Measurements from ENCODE around the gene TMIGD1. TPM values are rescaled to one million over a fixed set of nuclear protein-coding genes. Genes with fewer than 3 reads are reported as not detected.
"Not testable (repeated sequence)": the region's sequence is repeated elsewhere in the genome, so short reads cannot be mapped to it uniquely, and the experiment has no call there.

Gene TMIGD1
- polyA plus RNA-seq, 1 donor from 2014 or later, result not detected

DNA sequence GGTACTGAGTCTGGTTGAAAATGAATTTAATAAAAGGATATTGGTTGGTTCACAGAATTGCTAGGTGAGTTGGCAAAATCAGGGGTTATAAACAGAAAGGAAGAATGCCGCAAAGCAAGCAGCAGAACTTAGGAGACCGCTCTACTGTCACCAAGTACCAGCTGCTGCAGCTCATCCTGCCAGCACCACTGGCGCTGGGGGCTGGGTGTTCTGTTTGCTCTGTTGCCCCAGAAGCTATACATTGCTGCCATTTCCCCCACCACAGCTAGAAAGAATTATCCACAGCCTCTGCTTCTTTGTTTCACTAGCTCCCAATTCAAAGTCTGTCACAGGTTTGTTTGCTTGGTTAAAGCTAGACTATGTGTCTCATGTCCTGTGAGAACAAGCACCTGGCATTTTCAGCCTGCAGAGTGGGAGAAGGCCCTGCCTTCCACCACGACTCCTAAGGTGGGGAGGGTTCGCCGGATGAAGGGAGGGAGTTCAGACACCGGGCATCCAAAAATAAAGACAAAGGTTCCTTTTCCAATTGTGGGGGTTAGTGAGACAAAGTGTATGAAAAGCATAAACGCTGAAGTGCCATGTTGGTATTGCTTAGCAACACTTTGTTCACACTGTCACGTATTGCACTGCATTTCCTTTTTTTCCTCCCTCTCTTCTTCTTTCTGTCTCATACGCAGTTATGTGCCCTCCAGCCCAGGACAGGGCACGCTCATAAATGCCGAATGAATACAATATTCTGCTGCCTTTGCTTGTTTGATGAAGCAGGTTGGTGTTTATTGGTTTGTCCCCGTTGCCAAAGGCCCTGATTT, 35.3 kb upstream of the TMIGD1 start:
- Mint-ChIP-seq H3K4me3 (no peak overlapping the region), H3K27me3 (peaks cover 18% of the 10 kb centered on the region), H3K36me3 (peaks cover 1% of the 10 kb centered on the region), H3K4me1 (peaks cover 2 to 6% (median 4%) of the 10 kb centered on the region in 3 donors), H3K27ac (no peak overlapping the region), H3K9me3 (no peaks in the 10 kb centered on the region)

DNA sequence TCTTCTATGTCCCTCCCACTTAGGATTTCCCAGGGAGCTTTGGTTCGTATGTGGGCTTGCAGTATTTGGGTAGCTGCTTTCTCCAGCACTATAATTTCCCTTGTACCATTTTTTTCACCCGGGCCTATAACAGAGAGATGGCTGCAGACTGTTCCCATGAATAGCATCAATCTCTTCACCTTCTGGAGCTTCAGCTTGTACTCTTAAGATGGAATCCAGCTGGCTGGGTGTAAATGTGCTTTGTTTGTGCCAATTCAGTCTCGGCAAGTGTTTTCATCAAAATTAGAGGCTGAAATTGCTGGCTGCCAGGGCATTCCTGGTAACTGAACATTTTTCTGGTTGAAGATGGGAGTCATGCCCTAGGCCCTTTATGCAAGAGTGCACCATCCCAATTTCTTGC, 32.7 kb upstream of the TMIGD1 start:
- H3K4me3 Mint-ChIP-seq, result no peak overlapping the region
- H3K36me3 Mint-ChIP-seq, result peaks cover 1% of the 10 kb centered on the region
- H3K27ac Mint-ChIP-seq, result no peak overlapping the region
- H3K4me1 Mint-ChIP-seq, result peaks cover 11 to 13% (median 12%) of the 10 kb centered on the region in 3 donors
- H3K27me3 Mint-ChIP-seq, result peaks cover 12% of the 10 kb centered on the region
- no peaks in the 10 kb centered on the region for H3K9me3 Mint-ChIP-seq

DNA sequence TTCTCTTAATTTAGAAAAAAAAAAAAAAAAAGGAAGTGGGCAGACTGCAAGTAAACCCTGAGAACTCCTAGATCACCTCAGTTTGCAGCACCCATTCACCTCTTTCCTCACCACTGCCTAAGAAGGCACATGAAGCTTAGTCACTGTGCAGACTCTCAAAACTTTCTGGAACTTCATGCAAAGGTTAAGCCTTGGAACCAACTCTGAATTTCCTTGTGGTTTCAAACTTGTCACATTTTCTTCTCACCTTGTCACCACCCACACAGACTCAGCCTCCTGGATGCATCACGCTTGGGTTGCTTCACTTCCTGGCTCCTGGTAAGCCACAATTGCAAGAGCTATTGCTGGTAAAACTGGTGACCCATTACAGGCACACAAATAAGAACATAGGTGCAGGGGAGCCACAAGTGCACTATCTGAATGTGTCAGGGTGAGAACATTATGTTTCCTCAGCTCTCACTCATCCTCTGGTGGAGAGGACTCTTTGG, 29.9 kb upstream of the TMIGD1 start:
- peaks cover 8% of the 10 kb centered on the region for H3K27me3 Mint-ChIP-seq
- peaks cover 11 to 13% (median 12%) of the 10 kb centered on the region in 3 donors for H3K4me1 Mint-ChIP-seq
- H3K4me3 Mint-ChIP-seq, result peak overlapping the region in 3 of 4 donors; percentile 6 to 87 (median 86)
- peak overlapping the region in 1 of 3 donors; percentile 5 for H3K27ac Mint-ChIP-seq
- peaks cover 0 to 3% (median 0%) of the 10 kb centered on the region in 3 donors for H3K9me3 Mint-ChIP-seq
- H3K36me3 Mint-ChIP-seq, result peaks cover 2% of the 10 kb centered on the region

DNA sequence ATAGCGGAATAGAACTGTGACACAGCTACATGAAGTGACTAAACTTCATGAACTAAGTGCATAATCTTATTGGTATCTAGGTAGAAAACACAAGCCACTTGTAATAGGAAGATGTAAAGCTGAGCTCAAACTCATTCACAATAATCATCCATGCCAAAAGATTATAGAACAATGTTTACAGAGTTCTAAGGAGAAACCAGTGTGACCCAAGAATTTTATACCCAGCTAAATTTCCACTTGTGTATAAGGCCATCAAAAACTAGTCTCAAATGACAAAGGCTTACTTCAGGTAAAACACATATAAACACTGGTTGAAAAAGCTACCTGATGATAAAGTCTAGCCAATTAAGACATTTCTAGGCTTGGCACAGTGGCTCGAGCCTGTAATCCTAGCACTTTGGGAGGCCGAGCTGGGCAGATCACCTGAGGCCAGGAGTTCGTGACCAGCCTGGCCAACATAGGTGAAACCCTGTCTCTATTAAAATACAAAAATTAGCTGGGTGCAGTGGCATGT, 28.0 kb upstream of the TMIGD1 start:
- Mint-ChIP-seq H3K36me3 (peaks cover 2% of the 10 kb centered on the region), H3K27ac (no peak overlapping the region), H3K4me3 (no peak overlapping the region)

GRCh38 chr17:30360086-30360808, 26.4 kb upstream of the TMIGD1 start:
- no peak overlapping the region for H3K27ac Mint-ChIP-seq
- H3K9me3 Mint-ChIP-seq, result peaks cover 0 to 3% (median 0%) of the 10 kb centered on the region in 3 donors
- peaks cover 4% of the 10 kb centered on the region for H3K27me3 Mint-ChIP-seq
- peaks cover 9 to 11% (median 11%) of the 10 kb centered on the region in 3 donors for H3K4me1 Mint-ChIP-seq
- H3K36me3 Mint-ChIP-seq, result peaks cover 2% of the 10 kb centered on the region
- H3K4me3 Mint-ChIP-seq, result no peak overlapping the region

More for the DNA sequence above, 28.0 kb upstream of the TMIGD1 start:
- Mint-ChIP-seq H3K4me1 (peaks cover 11 to 13% (median 12%) of the 10 kb centered on the region in 3 donors), H3K27me3 (peaks cover 6% of the 10 kb centered on the region), H3K9me3 (peaks cover 0 to 3% (median 0%) of the 10 kb centered on the region in 3 donors)

DNA sequence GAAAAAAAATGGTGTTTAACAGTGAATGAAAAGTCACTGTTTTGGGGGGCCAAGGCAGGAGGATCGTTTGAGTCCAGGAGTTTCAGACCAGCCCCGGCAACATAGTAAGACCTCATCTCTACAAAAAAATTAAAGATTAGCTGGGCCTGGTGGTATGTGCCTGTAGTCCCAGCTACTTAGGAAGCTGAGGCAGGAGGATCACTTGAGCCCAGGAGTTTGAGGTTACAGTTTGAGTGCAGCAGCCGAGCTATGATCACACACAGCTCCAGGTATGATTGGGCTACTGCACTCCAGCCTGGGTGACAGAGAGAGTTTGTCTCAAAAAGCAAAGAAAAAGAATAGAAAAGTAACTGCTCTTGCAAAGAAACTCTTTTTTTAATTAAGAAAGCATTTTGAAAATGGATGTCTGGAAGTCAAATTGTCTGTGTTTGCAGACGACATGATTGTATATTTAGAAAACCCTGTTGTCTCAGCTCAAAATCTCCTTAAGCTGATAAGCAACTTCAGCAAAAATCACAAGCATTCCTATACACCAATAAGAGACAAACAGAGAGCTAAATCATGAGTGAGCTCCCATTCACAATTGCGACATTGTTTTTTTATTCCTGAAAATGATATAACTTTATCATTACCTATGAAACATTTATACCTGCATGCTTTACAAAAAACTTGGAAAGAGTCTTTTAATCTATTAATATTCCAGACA, 24.4 kb upstream of the TMIGD1 start:
- Mint-ChIP-seq H3K9me3 (peaks cover 0 to 4% (median 0%) of the 10 kb centered on the region in 3 donors), H3K4me3 (no peak overlapping the region), H3K4me1 (peaks cover 0 to 3% (median 2%) of the 10 kb centered on the region in 3 donors), H3K27me3 (peaks cover 7% of the 10 kb centered on the region), H3K27ac (no peak overlapping the region), H3K36me3 (peaks cover 2% of the 10 kb centered on the region)

DNA sequence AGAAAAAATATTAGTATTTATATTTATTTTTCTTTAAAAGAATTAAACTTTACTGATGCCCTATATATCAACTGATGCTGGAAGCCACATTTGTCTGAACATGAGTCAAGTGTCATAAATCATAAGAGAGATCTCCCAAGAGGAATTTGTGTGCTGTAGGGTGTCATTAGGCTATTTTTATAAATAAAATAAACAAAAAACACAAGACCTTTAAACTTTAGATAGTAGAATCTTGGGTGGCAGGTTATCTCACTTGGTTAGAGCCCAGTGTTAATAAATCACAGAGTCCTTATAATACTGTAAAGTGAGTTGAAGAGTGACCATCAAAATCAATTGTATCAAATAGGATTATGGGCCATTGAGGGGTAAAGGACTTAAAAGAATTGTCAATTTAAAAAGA, 23.6 kb upstream of the TMIGD1 start:
- no peak overlapping the region for H3K4me3 Mint-ChIP-seq
- H3K27ac Mint-ChIP-seq, result no peak overlapping the region
- peaks cover 2% of the 10 kb centered on the region for H3K36me3 Mint-ChIP-seq
- peaks cover 0 to 4% (median 0%) of the 10 kb centered on the region in 3 donors for H3K9me3 Mint-ChIP-seq
- H3K27me3 Mint-ChIP-seq, result peaks cover 7% of the 10 kb centered on the region
- peaks cover 0 to under 1% (median 0%) of the 10 kb centered on the region in 3 donors for H3K4me1 Mint-ChIP-seq

- Mint-ChIP-seq H3K4me3 (no peak overlapping the region), H3K27ac (no peak overlapping the region)
Observed at GRCh38 chr17:30354701-30355100, 20.8 kb upstream of the TMIGD1 start.

GRCh38 chr17:30352240-30352814, 18.5 kb upstream of the TMIGD1 start:
- Mint-ChIP-seq H3K4me1 (no peaks in the 10 kb centered on the region), H3K9me3 (peaks cover 0 to 3% (median 0%) of the 10 kb centered on the region in 3 donors), H3K4me3 (no peak overlapping the region), H3K27ac (no peak overlapping the region), H3K36me3 (peaks cover 1% of the 10 kb centered on the region), H3K27me3 (peaks cover 9% of the 10 kb centered on the region)

More at GRCh38 chr17:30354701-30355100, 20.8 kb upstream of the TMIGD1 start:
- Mint-ChIP-seq H3K36me3 (peaks cover 1% of the 10 kb centered on the region), H3K9me3 (peaks cover 0 to 3% (median 0%) of the 10 kb centered on the region in 3 donors), H3K4me1 (no peaks in the 10 kb centered on the region), H3K27me3 (peaks cover 9% of the 10 kb centered on the region)

GRCh38 chr17:30351735-30352134, 17.9 kb upstream of the TMIGD1 start:
- Mint-ChIP-seq H3K9me3 (peaks cover 0 to 3% (median 0%) of the 10 kb centered on the region in 3 donors), H3K36me3 (peaks cover 1% of the 10 kb centered on the region), H3K27me3 (peaks cover 9% of the 10 kb centered on the region), H3K4me1 (no peaks in the 10 kb centered on the region), H3K27ac (peak overlapping the region in 1 of 3 donors; percentile 9), H3K4me3 (no peak overlapping the region)

DNA sequence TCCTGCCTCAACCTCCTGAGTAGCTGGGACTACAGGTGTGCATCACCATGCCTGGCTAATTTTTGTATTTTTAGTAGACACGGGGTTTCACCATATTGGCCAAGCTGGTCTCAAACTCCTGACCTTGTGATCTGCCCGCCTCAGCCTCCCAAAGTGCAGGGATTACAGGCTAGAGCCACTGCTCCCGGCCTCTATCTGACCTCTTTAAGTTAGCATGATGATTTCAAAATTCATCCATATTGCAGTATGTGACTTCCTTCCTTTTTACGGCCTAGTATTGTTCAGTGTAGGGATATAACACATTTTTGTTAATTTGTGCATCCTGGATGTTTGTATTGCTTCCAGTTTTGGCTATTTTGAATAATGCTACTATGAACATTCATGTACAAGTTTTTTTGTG, 17.4 kb upstream of the TMIGD1 start:
- not testable (repeated sequence) for H3K4me1 Mint-ChIP-seq, H3K4me3 Mint-ChIP-seq, H3K9me3 Mint-ChIP-seq, H3K27me3 Mint-ChIP-seq, H3K36me3 Mint-ChIP-seq
- H3K27ac Mint-ChIP-seq, result peak overlapping the region in 1 of 3 donors; percentile 9

DNA sequence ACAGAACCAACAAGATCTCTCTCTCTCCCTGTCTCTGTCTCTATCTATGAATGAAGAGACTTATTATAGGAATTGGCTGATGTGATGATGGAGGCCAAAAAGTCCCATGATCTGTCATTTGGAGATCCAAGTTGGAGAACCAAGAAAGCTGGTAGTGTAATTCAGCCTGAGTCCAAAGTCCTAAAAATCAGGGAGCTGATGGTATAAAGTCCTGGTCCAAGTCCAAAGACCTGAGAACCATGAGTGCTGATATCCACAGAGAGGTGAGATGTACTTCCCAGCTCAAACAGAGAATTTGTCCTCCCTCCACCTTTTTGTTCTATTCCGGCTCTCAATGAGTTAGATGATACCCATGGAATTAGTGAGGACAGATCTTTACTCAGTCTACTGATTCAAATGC, 15.4 kb upstream of the TMIGD1 start:
- no peaks in the 10 kb centered on the region for H3K4me1 Mint-ChIP-seq
- H3K27me3 Mint-ChIP-seq, result peaks cover 5% of the 10 kb centered on the region
- peaks cover 0 to 3% (median 0%) of the 10 kb centered on the region in 3 donors for H3K9me3 Mint-ChIP-seq
- no peak overlapping the region for H3K27ac Mint-ChIP-seq
- H3K4me3 Mint-ChIP-seq, result no peak overlapping the region
- H3K36me3 Mint-ChIP-seq, result peaks cover 1% of the 10 kb centered on the region

DNA sequence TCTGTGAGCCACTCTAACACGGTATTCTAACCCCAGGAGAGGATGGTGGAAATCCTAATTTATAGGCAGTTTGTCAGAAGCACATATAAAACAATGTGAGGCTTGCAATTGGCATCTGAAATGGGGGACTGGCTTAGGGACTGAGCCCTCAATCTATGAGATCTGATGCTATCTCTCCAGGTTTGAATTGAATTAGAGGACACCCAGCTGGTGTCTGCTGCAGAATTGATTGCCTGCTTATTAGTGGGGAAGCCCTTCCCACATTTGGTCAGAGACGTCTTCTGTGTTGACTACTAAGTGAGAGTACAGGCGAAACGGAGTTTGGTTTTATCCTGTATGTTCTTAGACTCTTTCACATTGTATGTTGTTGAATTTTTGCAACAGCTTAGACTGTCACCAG, 13.6 kb upstream of the TMIGD1 start:
- no peaks in the 10 kb centered on the region for H3K4me1 Mint-ChIP-seq
- H3K36me3 Mint-ChIP-seq, result peaks cover 1% of the 10 kb centered on the region
- H3K27ac Mint-ChIP-seq, result no peak overlapping the region
- H3K27me3 Mint-ChIP-seq, result peaks cover 6% of the 10 kb centered on the region
- no peak overlapping the region for H3K4me3 Mint-ChIP-seq
- H3K9me3 Mint-ChIP-seq, result peaks cover 0 to 1% (median 0%) of the 10 kb centered on the region in 3 donors

- peaks cover 5% of the 10 kb centered on the region for H3K27me3 Mint-ChIP-seq
- no peaks in the 10 kb centered on the region for H3K4me1 Mint-ChIP-seq
- H3K27ac Mint-ChIP-seq, result no peak overlapping the region
- H3K4me3 Mint-ChIP-seq, result no peak overlapping the region
- no peaks in the 10 kb centered on the region for H3K9me3 Mint-ChIP-seq
- no peaks in the 10 kb centered on the region for H3K36me3 Mint-ChIP-seq
Observed at GRCh38 chr17:30346221-30346795, 12.5 kb upstream of the TMIGD1 start.
